IPS-20b (cell line): ENCODE measurements around the gene C2CD4B.

Source experiments
- H3K27ac ChIP-seq: one replicate; pipeline ENCODE4 v1.5.1; 2013; ENCODE audit warnings: low read length
- H3K27me3 ChIP-seq: 2 replicates; pipeline ENCODE4 v1.6.1; 2013; ENCODE audit warnings: mild to moderate bottlenecking, low read length, inconsistent platforms; ENCODE audit not compliant: insufficient read depth
- H3K36me3 ChIP-seq: 2 replicates; pipeline ENCODE4 v1.6.1; 2013; ENCODE audit warnings: low read depth, mild to moderate bottlenecking, inconsistent platforms, low read length, moderate library complexity; ENCODE audit not compliant: insufficient read depth
- H3K4me1 ChIP-seq: 2 replicates; pipeline ENCODE4 v1.6.1; 2013; ENCODE audit warnings: mild to moderate bottlenecking, control low read depth, inconsistent platforms, low read length, moderate library complexity; ENCODE audit not compliant: insufficient read depth
- H3K4me3 ChIP-seq: 2 replicates; pipeline ENCODE4 v1.5.1; 2013; ENCODE audit warnings: mild to moderate bottlenecking, low read length, inconsistent platforms
- H3K9ac ChIP-seq: 2 replicates; pipeline ENCODE4 v1.6.1; 2013; ENCODE audit warnings: low read depth, mild to moderate bottlenecking, inconsistent platforms, low read length, moderate library complexity
- H3K9me3 ChIP-seq: 2 replicates; pipeline ENCODE4 v1.6.1; 2013; ENCODE audit warnings: mild to moderate bottlenecking, low read depth, low read length, inconsistent platforms; ENCODE audit not compliant: insufficient read depth

Gene C2CD4B

GRCh38 chr15:62115847-62116246 lies 49.2 kb downstream of the C2CD4B start:
- Histone ChIP-seq H3K36me3 (no peaks in the 10 kb centered on the region), H3K4me1 (no peaks in the 10 kb centered on the region), H3K27me3 (no peaks in the 10 kb centered on the region), H3K4me3 (no peak overlapping the region), H3K9ac (no peak overlapping the region), H3K9me3 (no peaks in the 10 kb centered on the region), H3K27ac (no peak overlapping the region)
